Cardiac septum (tissue), 1 donor: ENCODE measurements around the gene CLTB. TPM values are rescaled to one million over a fixed set of nuclear protein-coding genes. Genes with fewer than 3 reads are reported as not detected.

Experiments
- DNase-seq: peaks from one replicate; pipeline ENCODE4 v3.0.0-alpha.2; 2020; ENCODE audit warnings: low spot score
- intact Hi-C: fragments of 100-400 bp; cut with DNase I; formaldehyde crosslinking; loops from one replicate; pipeline ENCODE4 v1.14.0; 2022
- total RNA-seq: library from RNA; stranded (reverse); fragmentation: NEBNext Ultra II Directional; extraction: Animal tissue kit (Norgen Biotek cat#: 25700); gene quantifications from one replicate; pipeline ENCODE4 v1.2.1, GENCODE V29; 2021
- donor health status: DM: no; HTN: no; CAD: no.

Gene CLTB
- total RNA-seq, 1 donor from 2014 or later, result 252 TPM

DNA sequence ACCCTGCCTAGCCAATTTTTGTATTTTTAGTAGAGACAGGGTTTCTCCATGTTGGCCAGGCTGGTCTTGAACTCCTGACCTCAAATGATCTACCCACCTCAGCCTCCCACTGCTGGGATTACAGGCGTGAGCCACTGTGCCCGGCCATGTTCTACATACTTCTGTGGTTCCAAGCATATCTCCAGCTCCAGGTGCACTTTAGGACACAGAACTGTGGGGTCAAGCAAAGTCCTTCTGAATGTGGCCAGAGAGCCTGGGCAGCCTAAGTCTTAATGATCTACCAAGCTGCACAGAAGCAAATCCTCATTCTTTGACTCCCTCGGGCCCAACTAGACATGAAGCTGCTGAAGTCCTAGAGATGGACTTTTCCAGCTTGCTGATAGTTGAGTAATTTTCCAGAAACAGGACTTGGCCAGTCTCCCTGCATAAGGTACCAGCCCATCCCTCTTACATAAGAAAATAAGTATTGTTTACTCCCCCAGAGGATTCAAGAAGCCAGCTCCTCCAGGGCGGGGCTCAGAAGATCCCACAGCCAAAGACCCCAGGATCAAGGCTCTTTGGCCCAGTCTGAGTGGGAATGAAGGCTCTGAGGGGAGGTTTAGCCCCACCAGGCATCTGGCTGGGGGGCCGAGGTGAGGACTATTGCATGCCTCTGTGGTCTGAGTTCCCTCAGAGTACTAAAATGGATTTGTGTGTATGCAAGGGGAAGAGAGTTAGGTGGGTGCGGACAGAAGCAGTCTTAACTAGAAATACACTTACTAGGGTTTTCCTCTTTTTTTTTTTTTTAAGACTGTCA is 8.7 kb downstream of the CLTB start:
- DNase-seq, result no peak
- intact Hi-C loops, result no loop called here

- no peak for DNase-seq
- intact Hi-C loops, result no loop called here
These were observed 9.8 kb downstream of the CLTB start for GRCh38 chr5:176406436-176407052.

DNA sequence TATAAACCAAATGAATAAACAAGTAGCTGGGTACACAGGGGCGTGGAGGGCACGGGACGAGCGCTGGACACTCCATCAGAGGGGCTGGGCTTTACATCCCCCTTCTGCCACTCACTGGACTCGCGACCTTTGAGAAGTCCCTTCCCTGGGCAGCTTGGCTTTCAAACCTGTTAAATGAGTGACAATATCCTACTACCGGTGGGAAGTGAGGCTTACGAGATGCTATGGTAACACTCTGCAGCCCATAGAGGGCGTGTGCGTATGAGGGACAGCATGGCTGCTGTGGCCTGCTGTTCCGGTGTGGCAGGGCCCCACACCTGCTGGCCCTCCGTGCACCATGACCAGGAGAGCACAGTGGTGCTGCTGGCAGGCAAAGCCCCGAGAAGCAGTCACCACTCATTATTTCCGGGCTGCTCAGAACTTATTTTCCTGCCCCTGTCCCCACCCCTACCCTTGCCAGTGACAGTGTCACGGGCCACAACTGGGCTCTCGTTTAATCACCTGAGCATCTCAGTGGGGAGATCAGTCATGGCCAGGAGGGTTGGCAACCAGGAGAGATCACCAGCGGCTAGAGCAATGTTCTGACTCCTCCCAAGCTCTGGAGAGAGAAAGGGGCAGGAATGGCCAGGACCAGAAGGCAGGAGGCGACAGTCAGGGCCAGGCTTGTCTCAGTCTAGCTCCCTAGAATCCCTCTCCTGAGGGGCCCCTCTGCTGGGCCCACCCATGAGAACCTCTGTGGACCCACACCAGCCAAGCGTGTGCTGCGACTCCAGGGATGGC is 10.5 kb downstream of the CLTB start:
- intact Hi-C loops, result no loop called here
- no peak for DNase-seq

DNA sequence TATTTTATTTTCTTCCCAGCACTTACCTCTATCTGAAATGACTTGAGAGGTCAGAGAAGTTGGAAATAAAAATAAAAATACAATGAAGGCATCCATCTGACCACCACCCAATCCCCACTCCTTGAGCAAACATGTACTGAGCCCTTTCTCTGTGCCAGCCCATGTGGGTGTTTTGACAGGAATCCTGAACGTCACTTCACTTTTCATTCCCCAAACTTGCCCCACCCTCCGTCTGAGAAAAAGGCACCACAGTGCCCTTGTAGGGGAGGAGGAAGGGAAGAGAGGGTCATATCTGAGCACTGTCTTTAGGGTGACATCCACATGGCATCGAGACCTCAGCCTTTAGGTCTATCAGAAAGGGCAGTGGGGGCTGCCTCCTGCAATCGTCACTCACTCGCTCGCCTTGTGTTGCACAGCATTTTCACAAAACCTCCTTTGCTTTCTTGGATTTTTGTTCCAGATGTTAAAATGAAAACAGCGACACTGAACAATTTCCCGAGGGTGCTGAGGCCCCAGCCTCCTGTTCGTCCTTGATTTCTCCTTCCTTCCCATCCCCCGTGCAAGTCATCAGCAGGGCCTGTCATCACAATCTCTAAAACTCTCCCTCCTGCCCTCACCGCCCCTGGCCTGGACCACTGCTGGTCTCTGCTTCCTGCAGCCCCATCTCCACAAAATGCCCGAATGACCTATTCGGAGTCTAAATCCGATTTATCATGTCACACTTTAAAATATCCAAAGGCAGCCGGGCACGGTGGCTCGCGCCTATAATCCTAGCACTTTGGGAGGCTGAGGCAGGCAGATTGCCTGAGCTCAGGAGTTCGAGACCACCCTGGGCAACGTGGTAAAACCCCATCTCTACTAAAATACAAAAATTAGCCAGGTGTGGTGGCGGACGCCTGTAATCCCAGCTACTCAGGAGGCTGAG is 14.8 kb downstream of the CLTB start:
- no peak for DNase-seq
- intact Hi-C loops, result no loop called here

- intact Hi-C loops, result no loop called here
- no peak for DNase-seq
These were observed 15.8 kb downstream of the CLTB start for GRCh38 chr5:176400382-176401156.

DNA sequence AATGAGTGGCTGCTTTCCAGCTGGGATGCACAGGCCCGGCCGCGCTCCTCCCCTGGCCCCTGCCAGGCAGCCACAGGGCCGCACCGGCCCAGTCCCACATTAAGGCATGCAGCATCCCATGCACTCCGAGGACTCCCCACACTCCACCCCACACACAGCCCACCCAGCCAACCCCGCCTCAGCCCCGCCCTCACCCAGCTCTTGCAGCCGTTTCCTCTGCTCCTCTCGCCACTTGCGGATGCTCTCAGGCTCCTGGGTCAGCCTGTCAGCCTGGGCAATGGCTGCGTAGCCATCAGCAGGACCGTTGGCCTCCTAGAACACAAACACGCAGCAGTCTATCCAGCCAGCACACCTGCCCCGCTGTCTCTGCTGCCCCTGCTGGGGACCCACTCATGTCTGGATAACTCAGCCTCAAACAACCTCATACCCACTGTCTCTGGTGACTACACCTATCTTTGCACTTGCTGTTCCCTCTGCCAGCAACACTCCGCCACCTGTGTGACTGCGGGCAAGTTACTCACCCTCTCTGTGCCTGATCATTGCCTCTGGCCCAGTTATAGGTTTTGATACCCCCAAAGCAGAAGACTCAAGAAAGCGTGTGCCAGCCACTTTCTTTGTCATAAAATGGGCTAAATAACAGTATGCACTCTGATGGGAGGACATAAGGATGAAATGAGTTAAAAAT is 18.5 kb downstream of the CLTB start:
- no peak for DNase-seq
- intact Hi-C loops, result no loop called here

DNA sequence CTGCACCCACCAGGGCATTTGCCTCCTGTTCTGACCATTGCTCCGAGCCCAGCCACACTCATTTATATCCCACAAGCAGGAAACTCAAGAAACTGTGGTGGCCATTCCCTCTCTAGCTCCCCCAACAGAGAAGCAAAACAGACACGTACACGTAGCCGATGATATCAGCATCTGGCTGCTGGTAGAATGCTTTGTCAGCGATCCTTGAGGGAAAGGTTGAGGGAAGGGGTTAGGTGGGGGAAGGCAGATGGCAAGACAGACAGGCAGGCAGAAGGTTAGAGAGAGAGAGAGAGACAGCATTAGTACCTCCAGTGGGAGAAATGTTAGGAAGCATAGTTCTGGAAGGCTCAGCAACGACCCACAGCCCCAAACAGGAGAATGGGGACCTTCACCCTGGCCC is 20.0 kb downstream of the CLTB start:
- intact Hi-C loops, result no loop called here
- no peak for DNase-seq

- intact Hi-C loops, result no loop called here
- DNase-seq, result no peak
These were observed 21.3 kb downstream of the CLTB start for GRCh38 chr5:176394881-176395675.

- intact Hi-C loops, result no loop called here
- DNase-seq, result no peak
These were observed 22.2 kb downstream of the CLTB start for GRCh38 chr5:176394096-176394495.

- intact Hi-C loops, result no loop called here
- no peak for DNase-seq
These were observed 23.8 kb downstream of the CLTB start for GRCh38 chr5:176392526-176392925.

- no peak for DNase-seq
These were observed 24.3 kb downstream of the CLTB start for GRCh38 chr5:176391999-176392398.

DNA sequence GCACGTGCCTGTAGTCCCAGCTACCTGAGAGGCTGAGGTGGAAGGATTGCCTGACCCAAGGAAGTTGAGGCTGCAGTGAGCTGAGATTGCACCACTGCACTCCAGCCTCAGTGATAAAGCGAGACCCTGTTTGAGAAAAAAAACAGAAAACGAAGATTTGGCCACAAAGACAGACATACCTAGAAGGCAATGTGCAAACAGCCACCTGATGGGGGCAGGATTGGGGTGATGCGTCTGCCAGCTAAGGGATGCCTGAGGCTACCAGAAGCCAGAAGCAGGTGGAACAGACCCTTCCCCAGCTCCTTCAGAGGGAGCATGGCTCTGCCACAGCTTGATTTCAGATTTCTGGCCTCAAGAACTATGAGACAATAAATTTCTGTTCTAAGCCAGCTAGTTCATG is 24.9 kb downstream of the CLTB start:
- DNase-seq, result no peak
- intact Hi-C loops, result no loop called here

More at GRCh38 chr5:176391999-176392398, 24.3 kb downstream of the CLTB start:
- intact Hi-C loops, result no loop called here

DNA sequence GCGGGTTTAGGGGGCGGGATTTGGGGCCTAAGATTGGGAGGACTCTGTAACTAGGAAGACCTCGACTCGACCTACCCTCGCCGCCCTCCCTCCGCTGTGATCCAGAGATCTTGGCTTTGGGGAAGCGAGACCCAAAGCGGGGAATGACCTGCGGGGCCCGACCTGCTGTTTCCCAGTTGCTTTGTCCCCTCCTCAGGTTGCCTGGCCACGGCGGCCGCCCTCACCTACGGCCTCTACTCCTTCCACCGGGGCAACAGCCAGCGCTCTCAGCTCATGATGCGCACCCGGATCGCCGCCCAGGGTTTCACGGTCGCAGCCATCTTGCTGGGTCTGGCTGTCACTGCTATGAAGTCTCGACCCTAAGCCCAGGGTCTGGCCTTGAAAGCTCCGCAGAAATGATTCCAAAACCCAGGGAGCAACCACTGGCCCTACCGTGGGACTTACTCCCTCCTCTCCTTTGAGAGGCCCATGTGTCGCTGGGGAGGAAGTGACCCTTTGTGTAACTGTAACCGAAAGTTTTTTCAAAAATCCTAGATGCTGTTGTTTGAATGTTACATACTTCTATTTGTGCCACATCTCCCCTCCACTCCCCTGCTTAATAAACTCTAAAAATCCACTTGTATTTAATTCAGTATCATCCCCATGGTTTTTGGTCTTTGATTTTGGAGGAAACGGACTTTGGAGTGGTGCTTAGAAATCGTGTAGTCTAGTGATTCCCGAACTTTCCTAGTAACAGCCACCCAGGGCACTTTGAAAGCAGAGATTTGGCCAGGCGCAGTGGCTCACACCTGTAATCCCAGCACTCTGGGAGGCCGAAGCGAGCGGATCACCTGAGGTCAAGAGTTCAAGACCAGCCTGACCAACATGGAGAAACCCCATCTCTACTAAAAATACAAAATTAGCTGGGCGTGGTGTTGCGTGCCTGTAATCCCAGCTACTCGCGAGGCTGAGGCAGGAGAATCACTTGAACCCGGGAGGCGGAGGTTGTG is 26.9 kb downstream of the CLTB start:
- intact Hi-C loops, result loop anchor here (2.0 kb wide), 1 partner anchor 29 kb away; the partner anchor contains the start of gene KIAA1191
- DNase-seq, result no peak

- DNase-seq, result peak; percentile 98
- intact Hi-C loops, result loop anchor here (2.0 kb wide), 1 partner anchor 28 kb away; the partner anchor contains the start of gene KIAA1191
These were observed 27.8 kb downstream of the CLTB start, which contains the start of the genes HIGD2A and NOP16 for GRCh38 chr5:176388444-176389134. Gene HIGD2A (plus strand): TSS chr5:176388751. CDS start chr5:176388820, 69 bp downstream. Gene NOP16 (minus strand): TSS chr5:176388598. CDS start chr5:176388539, 59 bp downstream.

GRCh38 chr5:176388003-176388443 is 28.3 kb downstream of the CLTB start:
- no peak for DNase-seq
- intact Hi-C loops, result loop anchor here (2.0 kb wide), 1 partner anchor 27 kb away; the partner anchor contains the start of gene KIAA1191
